OCI-M2 (cell line): ENCODE data around the gene TNS3.
"Not testable (repeated sequence)": the region's sequence is repeated elsewhere in the genome, so short reads cannot be mapped to it uniquely, and the experiment has no call there.

Experiments used
- DNase-seq: peaks from one replicate; lab custom pipeline; 2025; ENCODE audit not compliant: unreplicated experiment; lab: John Stamatoyannopoulos, UW

The TNS3 gene

DNA sequence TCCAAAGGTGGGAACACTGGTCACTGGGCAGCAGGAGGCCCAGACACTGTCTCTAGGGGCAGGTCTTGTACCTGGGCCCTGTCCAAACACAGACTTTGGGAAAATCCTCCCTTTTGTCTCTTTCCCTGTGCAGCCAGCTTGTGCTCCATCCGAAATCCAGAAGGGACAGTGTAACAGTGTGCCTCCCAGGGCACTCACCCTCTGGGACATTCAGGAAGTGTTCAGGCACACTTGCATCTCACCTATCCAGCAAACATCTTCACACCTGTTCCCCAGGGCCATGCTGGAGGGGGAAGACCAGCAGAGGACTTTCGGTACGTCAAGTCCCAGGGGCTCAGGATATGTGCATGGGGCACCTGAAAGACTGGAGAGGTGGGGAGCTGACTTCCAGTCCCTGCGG is 38.9 kb downstream of the TNS3 start:
- DNase-seq, result no peak

DNA sequence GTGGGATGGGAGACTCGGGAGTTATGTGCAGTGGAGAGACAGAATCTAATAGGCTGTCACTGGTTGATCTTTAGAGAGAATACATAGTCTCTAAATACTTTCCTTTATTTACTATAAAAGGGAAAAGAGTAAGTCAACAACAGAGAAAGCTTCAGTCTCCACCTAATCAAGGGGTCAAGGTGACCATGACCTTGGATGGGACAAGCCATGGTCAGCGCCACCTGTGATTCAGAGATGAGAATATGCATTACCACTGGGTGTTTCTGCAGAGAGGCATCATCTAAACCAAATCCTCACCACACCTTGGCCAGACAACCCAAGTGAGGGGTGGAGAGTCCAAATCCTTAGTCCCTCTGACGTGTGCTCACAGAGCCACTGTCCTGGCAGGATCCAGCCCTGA is 39.9 kb downstream of the TNS3 start:
- DNase-seq, result no peak

DNA sequence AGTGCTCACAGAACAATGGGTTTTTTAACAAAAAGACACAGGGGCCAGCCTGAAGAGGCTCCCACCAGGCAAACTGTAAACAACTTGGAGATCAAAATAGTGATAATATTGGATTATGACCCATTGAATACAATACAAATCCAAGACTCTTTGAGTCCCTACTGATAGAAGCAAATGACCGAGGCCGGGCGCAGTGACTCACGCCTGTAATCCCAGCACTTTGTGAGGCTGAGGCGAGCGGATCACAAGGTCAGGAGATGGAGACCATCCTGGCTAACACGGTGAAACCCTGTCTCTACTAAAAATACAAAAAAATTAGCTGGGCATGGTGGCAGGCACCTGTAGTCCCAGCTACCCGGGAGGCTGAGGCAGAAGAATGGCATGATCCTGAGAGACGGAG is 40.4 kb downstream of the TNS3 start:
- DNase-seq, result not testable (repeated sequence)

DNA sequence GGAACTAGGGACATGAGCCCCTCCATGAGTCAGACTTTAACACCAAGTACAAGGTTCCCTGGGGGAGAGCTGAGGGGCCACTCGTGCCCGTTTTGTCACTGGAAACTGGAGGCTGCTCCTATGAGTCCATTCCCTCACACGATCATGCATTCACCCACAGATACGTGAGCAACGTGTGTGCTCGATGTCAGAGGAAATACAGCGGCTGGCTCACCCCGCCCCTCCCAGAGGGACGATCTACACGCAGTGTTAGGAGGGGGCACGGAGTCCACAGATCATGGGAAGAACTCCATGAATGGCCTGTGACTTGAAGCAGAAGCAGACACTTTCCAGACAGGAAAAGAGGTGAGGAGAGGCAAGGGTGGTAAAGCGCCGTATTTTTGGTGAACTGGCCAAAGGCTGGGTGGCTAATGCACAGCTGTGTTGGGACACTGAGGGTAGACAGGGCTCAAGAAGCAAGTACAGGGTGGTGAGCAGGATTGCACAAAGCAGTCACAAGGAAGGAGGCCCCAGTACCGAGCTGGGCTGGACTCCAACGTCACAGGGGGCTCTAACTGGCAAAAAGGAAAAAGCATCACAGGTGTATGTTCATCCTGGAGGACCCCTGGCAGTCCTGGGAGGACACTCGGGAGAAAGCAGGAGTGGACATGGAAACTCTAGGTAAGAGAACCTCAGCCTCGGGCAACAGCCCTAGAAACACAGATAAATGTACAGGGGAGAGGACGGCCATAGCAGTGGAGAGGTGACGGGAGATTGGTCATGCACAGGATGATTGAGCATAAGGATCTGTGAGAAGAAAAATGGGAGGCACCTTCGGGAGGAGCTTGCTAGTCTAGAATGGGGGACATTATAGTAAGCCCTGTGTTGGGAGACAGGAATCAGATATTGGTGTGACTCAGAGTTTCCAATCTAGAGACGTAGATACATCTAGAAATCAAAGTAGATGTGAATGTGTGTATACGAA is 41.2 kb downstream of the TNS3 start:
- DNase-seq, result no peak

DNA sequence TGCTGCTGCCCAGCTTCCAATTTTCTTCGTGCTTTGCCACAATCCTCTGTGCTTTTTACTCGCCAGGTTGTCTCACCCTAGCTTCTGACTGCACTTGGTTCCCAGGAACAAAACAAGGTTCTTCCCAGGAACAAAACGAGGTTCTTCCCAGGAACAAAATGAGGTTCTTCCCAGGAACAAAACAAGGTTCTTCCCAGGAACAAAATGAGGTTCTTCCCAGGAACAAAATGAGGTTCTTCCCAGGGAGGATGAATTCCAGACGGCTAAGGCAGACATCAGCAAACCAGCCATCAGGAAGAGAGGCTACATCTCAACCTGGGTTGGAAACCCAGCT is 41.9 kb downstream of the TNS3 start:
- DNase-seq, result no peak

DNA sequence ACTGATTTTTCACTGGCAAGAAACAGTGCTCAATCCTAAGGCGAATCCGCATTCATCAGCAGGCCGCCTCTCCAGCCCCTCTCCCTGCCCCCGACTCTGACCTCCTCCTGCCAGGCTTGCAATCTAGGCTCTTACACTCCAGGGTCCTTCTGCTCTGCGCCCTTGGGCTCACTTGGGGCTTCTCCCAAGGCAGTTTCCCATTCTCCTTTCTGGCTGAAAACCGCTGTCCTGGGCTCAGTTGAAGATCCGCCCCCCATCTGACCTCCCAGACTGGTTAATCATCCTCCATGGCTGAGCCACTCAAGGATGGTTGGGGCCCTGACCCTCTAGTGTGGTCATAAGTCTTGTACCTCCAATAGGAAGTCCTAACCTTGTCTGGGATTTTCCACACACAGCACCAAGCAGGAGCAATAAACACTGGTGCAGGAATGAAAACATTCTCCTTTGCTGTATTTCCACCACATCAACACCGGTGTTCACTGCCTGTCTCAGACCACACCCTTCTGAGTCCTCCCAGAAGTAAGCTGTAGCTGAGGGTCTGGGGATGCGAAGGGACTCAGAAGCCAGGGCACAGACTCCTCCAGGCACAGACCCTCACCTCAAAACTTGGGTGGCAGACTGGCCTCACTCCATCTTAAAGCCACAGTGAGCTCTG is 42.4 kb downstream of the TNS3 start:
- no peak for DNase-seq

DNA sequence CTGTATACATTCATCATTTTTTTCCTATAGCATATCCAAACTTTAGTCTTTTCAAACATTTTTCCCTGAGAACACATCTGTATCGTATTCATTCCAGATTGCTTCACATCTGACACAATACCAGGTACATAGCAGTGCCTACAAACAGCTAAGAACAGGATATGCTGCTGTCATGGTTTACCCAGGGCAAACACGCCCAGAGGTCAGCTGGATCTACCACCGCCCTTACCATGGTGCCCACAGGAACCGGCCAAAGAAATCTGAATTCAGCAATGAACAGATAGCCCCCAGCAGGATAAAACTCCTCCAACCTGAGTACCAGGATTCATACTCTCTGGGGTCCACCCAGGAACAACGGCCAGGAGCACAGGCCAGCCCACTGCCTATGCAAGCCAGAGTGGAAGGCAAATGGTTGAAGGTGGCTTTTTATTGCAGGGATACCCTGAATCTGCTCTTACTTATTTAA is 43.0 kb downstream of the TNS3 start:
- no peak for DNase-seq

DNA sequence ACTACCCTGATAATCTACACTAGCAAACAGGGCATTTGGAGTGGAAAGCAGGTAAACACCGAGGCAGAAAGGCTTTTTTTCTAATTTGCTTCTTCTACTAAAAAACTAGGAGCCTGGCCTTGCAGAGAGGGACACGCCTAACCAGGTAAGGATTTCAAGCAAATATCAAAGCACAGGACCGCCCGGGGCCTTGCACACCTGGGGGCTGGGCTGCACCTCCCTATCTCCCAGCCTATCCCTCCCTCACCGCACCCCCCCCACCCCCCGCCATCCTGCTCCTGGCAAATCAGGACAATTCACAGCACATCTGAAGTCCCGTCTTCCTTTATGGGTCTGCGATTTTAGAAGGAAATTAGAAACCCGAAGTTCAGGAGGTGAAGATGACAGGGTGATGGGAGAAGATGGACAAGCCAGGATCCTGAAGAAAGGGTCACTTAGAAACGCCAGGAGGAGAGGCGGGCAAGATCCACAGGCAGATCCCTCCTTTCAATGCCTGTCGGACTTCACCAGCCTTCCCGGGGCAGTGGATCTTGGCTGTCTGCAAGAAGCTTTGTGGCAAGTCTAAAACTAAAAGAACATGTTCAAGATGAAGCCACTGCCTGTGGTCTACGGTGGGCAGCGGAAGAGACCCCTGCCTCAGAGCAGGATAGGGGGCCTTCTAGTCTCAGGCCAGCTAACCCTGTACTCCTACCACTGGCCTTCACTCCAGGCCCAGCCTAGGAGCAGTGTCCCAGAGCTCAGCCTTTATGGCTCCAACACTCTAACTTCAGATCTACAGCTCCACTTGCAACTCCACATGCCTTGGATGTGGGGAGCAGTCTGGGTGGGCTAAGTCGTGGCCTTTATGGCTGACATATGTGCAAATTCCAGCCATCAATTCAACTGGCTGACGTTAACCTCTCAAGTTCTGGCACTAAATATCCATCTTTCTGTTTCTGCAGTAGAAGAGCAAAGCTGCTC is 43.9 kb downstream of the TNS3 start:
- no peak for DNase-seq

DNA sequence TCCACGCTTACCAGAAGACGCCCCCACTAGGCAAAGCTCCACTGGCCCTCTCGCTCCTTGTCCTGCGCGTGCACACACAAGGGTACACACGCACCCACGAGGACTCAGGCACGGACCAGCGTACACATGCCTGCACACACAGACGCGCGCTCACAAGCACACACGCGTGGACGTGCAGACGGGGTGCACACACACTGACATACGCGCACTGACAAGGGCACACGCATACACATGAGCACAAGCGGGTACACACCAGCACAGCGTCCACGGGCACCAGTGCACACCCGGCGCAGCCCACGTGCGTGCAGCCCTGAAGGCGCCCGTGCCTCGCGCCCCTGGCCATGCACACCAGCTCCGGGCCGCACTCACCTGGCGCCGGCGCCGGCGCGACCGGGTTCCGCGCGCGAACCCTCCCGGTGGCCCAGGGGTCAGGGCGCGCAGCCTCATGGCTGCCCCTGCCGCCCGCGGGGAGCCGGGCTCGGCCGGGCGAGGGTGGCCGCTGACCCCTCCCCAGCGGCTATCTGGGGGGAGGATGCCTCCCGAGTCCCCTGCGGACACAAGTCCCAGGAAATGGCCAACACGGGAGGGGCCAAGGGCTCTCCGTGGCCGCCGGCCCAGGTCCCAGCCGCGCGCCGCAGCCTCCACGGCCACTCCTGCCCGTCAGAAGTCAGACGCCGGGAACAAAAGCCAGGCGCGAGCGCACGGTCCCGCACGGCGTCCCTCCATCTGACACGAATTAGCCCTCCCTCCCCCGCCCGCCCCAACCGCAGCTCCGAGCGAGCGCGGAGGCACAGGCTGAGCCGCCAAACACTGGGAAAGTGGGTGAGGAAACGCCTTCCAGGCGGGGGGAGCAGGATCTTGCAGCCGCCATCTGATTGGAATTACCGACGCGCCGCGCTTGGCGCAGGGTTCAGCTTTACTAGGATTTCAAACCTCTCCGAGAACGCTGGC is 45.0 kb downstream of the TNS3 start:
- no peak for DNase-seq

GRCh38 chr7:47535704-47536628 is 45.9 kb downstream of the TNS3 start:
- no peak for DNase-seq

GRCh38 chr7:47535035-47535703 is 46.7 kb downstream of the TNS3 start:
- no peak for DNase-seq

GRCh38 chr7:47534322-47535034 is 47.4 kb downstream of the TNS3 start:
- no peak for DNase-seq

DNA sequence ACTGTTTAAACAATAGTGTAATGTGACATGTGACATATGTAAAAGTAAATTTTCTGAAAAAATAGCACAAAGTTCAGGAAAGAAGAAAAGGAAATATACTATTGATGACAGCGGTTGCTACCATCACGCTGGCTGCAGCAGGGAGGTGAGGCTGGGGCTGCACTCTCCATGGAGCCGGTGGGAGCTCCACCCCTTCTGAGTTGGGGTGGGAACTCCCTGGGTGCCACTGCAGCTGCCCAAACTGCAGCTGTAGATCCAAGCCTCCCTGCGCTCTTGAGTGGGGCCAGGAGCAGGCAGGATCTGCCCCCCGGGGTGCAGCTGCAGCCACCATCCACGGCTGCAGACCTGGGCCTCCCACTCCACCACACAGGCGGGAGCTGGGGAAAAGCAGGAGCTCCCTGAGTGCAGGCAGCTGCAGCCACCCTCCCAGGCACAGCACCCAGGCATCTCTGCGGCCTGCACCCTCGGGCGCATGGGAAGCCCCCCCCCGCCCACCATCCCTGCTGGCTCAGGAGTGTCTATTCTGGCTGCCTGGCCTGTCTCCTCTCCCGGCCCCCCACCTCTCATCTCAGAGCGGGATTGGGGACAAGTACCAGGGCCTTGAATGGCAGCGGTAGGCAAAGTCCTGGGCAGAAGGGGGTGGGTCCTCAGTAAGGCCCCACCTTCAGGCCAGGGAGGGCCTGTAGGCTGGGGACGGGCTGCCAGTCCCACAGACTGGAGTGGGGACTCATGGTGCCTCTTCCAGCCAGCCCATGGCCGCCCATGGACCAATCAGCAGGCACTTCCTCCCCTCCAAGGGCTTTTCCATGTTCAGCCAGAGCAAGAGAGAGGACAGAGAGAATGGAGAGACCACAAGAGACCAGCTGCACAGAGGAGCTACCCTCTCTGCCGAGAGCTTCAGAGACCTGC is 50.1 kb downstream of the TNS3 start:
- DNase-seq, result no peak

DNA sequence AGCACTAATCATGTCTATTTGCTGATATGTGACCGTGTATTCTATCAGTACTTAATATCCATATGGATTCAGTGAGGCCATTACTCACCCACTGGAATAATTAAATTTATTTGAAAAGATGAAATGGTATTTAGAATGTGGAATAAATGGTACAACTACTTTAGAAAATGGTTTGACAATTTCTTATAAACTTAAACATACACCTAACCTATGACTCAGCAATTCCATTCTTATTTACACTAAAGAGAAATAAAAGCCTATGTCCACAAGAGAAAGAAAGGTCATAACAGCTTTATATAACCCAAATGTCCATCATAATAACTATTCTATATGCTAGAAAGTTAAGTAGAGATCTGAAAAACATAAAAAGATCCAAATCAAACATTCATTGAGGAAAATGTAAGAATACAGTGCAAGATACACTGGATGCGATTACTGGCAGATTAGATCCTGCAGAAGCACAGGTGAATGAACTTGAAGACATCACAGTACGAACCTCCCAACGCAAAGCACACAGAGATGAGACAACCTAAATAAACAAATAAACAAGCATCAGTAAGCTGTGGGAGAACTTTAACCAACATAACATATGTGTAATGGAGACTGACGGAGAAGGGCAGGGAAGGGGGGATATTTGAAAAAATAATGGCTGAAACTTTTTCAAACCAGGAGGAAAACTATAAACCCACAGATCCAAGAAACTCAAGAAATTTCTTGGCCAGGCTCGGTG is 51.9 kb downstream of the TNS3 start:
- no peak for DNase-seq

DNA sequence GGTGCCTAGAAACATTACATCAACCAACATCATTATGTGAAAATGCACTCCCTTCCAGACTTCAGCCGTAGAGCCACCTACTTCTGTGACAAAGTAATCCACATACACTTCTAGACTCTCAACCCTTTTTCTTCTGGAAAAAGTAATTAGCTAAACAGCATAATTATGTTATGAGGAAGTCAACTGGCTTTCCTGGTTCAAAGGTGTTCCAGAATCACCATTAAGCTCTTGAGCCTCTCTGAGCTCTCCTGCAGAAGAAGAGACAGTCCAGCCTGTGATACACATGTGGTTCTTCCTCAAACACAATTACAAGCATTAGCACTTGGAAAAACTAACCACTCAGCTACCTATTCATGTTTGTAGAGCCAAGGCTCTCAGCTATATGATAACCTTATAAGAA is 52.5 kb downstream of the TNS3 start:
- DNase-seq, result no peak

GRCh38 chr7:47528471-47528870 is 53.4 kb downstream of the TNS3 start:
- no peak for DNase-seq
